Activated gamma-delta T cell treated with anti-CD3 and anti-CD28 coated beads, Interleukin-2, amount 50 U/mL, for 16 hours (primary cell): ENCODE data around the gene CCDC121.

Experiments used
- DNase-seq: peaks from one replicate; pipeline ENCODE4 v3.0.0-alpha.2; 2020; ENCODE audit warnings: low read depth

The CCDC121 gene, protein sequence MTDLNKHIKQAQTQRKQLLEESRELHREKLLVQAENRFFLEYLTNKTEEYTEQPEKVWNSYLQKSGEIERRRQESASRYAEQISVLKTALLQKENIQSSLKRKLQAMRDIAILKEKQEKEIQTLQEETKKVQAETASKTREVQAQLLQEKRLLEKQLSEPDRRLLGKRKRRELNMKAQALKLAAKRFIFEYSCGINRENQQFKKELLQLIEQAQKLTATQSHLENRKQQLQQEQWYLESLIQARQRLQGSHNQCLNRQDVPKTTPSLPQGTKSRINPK

DNA sequence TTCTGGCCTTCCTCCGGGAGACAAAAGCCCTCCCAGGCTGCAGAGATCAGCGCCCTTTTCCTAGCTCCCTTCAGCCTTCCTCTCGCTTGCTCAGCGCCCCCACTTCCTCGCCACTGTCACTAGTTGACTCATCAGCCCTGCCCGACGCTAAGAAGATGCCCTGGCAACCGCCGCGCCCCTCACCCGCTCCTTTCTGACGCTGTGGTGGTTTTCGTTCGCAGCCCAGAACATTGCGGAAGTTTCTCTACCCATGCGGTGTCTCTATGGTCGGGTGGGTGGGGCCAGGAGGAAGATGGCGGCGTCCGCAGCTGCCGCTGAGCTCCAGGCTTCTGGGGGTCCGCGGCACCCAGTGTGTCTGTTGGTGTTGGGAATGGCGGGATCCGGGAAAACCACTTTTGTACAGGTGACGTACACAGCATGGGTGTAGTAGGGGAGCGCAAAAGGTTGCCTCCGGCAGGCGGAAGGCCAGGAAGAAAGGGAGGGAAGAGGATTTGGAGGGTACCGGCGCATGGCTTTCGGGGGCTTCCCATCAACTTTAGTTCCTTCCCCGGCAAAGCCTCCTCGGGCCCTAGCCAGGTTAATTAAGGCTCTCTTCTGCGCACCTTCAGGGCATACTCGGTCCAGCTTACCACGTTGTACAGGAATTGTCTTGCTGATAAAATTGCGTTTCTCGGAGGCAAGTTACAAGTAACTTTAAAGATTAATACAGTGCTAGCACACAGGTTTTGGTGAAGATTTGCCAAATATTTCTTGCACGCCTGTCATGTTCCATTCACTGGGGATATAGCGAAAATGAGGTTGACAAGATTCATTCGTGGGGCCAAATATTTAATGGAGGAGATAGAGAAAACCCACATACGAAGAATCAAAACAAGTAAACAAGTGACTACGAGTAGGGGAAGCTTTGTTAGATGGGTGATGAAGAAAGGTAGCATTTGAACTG, at the start of gene CCDC121, which contains the start of gene GPN1:
Gene CCDC121 (minus strand): TSS at position 246 of the 943 bp plus-strand sequence. CDS start 1,213 bp downstream, outside the sequence.
Gene GPN1 (plus strand): TSS at position 284 of the 943 bp plus-strand sequence. CDS start 9 bp downstream, at position 293.
- peak; percentile 93 for DNase-seq

DNA sequence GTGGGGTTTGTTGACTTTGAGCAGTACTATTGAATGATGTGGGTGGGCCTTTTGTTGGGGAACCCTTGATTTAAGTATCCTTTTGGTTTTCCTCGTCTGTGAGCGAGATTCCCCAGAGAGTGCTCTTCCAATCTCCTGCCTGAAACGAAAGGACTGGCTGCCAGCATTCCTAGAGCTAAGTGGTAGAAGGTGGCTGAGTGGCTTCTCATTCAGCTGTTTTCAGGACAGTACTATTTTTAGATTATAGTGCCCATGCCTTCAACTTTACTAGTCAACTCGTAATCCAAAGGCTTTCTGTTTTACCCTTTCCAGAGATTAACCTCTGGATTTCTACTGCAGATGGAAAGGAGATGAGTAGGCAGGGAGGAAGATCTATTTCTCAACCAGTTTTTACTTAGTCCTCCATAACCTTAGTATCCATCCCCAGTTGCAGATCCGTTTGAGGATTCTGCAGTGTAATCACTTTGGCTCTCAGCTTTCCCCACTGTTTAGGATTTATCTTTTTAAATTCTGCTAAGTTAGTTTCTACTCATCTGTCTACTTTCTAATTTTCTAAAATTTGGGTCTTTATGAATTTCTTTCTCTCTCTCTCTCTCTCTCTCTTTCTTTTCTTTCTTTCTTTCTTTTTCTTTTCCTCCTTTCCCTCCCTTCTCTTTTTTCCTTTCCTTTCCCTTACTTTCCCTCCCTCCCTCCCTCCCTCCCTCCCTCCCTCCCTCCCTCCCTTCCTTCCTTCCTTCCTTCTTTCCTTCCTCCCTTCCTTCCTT, 44.1 kb upstream of the CCDC121 start:
- DNase-seq, result no peak

- DNase-seq, result no peak
These were observed 42.4 kb upstream of the CCDC121 start for GRCh38 chr2:27671235-27671634.

- DNase-seq, result no peak
These were observed 38.6 kb upstream of the CCDC121 start for GRCh38 chr2:27667446-27667845.

DNA sequence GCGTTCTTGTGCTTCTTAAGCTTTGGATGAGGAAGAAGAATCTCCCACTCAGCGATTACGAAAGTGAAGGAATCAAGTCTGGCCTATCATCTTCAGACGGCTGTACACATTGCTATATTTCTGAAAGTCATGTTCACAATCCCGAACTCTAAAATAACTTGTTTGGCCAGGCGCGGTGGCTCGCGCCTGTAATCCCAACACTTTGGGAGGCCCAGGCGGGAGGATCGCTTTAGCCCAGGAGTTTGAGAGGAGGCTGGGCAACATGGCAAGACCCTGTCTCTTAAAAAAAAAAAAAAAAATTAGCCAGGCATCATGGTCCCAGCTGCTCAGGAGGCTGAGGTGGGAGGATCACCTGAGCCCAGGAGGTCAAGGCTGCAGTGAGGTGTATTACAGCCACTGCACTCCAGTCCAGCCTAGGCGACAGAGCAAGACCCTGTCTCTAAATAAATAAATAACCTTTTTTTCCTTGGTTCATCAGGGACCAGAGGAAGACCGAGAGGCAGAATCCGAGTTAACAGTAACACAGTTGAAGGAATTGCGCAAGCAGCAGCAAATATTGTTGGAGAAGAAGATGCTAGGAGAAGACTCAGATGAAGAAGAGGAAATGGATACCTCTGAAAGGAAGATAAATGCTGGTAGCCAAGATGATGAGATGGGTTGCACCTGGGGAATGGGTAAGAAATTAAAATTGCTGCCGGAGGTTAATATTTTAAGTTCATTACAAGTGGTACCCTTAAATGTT, 36.0 kb upstream of the CCDC121 start:
- DNase-seq, result no peak

DNA sequence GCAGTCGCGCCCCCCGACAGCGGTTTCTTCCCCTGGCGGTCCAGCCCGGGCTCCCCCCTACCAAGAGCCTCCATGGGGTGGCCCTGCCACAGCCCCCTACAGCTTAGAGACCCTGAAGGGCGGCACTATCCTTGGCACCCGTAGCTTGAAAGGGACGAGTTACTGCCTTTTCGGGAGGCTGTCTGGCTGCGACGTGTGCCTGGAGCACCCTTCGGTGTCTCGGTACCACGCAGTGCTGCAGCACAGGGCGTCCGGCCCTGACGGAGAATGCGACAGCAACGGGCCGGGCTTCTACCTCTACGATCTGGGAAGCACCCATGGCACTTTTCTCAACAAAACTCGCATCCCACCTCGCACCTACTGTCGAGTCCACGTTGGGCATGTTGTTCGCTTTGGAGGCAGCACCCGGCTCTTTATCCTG, 35.4 kb upstream of the CCDC121 start:
- no peak for DNase-seq

DNA sequence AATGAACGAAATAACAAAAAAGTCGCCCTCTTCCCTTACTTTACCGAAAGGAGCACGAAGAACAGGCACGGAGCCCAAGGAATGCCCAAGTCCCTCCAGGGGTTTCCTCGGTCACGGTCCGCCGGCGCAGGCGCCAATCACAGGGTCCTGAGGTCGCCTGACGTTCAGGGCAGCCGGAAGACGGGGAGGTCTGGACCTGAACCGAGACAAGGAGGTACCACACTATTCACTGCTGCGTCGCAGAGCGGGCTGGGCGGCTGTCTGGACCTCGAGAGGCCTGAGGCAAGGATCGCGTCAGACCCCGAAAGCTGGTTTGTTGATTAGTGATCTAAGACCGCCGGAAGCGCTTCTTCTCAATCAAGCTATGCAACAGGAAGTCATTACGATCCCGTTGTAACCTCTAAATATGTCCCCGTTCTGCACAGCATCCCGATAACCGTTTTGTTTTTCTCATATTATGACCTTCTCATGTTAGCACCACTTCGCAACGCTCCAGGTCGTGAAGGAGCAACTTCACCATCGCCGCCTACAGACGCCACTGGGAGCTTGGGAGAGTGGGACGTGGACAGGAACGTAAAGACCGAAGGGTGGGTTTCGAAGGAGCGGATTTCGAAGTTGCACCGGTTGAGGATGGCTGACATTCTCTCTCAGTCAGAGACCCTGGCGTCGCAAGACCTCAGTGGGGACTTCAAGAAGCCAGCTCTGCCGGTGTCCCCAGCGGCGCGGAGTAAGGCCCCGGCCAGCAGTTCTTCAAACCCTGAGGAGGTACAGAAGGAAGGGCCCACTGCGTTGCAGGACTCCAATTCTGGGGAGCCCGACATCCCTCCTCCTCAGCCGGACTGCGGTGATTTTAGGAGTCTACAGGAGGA, 34.7 kb upstream of the CCDC121 start, which contains the start of the genes SLC4A1AP and SUPT7L:
Gene SLC4A1AP (plus strand): TSS at position 605 of the 869 bp plus-strand sequence. CDS start 26 bp downstream, at position 631.
Gene SUPT7L (minus strand): TSS at position 330 of the 869 bp plus-strand sequence. CDS start 1,422 bp downstream, outside the sequence.
- peak; percentile 60 for DNase-seq

DNA sequence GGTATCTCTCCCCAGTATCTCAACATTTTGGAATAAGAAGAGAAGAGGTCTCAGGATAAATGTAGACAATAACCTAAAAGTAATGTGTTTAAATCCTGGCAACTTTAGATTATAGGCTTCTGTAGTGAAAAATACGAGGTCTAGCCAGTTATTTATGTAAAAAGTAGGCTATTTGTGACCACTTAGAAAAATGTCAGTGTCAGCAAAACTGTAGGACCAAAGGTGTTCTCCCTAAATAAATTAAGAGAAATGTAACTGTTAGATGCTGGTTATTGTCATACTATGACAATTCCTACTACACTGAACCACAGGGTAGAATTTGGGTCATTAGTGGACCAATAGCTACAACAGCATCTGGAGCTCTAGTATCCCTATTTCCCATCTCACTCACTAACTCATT, 32.6 kb upstream of the CCDC121 start:
- no peak for DNase-seq

DNA sequence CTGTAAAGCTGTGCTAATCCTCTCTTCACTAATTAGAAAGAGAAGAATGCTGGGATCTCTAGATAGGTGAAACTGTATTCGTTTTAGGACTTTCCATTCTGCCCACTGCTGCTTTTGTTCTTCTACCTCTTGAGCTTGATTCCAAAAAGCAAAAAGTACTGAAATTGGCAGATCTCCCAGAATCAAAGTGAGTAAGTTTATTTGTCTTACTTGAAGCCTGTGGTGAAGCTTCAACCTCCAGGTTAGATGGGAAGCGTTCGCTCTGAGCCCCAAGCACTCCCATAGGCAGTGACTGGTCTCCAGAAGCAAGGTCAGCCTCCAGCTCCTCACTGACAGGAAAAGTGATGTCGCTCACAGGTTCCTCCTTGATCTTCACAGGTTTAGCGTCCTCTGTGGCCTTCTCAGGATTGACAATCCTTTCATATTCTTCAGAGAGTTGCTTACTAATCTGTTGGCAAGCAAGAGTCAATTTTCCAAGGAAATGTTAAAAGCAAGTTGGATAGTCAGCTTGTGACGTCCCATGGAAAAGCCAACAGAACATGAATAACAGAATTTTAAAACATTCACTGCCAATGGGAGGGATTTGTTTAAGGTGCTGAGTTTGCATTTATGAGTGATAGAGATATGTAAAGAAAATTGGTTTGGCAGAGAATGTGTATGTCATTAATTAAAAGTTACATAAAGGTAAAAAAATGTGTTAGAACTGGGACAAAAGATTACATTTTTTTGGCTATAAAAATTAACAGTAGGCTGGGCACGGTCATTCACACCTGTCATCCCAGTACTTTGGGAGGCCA, 26.5 kb upstream of the CCDC121 start:
- no peak for DNase-seq

- DNase-seq, result no peak
These were observed 24.6 kb upstream of the CCDC121 start for GRCh38 chr2:27653397-27653796.

GRCh38 chr2:27652790-27653189, 24.0 kb upstream of the CCDC121 start:
- DNase-seq, result no peak

GRCh38 chr2:27652341-27652740, 23.5 kb upstream of the CCDC121 start:
- DNase-seq, result no peak

- DNase-seq, result no peak
These were observed 22.2 kb upstream of the CCDC121 start for GRCh38 chr2:27651056-27651455.

GRCh38 chr2:27647737-27648136, 18.9 kb upstream of the CCDC121 start:
- DNase-seq, result no peak

DNA sequence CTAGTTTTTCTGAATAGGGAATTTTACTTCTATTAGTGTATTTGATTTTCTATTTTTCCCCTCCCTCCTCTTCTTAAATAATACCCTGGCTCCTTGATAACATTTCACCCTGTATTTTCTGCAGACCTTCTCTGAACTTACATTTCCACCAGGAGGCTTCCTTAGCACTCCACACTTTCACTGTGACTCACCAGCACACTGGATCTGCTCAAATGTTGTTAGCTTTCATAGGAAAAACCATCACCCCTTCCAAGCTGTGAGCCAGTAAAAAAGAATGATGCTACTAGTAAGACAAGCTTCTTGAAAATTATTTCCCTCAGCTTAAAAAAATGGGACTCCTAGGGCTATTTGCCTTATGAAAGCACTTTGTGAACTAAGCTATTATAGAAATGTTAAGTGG, 18.5 kb upstream of the CCDC121 start:
- no peak for DNase-seq

- no peak for DNase-seq
These were observed 16.4 kb upstream of the CCDC121 start for GRCh38 chr2:27645197-27645596.

DNA sequence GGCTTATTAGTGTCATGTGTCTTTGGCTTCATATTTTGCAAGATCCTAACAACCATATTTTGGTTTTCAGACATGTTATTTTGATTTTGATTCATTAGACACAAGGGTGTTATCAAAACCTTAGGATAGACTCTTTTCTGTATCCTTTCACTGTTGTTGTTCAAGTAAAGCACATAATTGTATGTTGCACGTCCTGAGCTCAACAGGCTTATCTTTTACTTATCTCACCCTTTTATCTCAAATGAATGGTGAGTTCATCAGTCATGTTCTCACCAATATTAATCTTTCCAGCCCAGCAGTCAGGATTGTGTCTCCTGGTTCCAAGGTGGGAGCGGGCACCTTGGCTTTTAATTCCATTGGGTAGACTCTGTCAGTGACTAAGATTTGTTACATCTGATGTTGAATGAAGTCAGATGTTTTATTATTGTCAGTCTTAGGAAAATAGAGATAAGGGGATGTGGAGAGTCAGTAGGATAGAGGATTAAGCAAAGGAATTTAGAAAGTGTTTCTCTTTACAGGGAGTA, 12.0 kb upstream of the CCDC121 start:
- no peak for DNase-seq

DNA sequence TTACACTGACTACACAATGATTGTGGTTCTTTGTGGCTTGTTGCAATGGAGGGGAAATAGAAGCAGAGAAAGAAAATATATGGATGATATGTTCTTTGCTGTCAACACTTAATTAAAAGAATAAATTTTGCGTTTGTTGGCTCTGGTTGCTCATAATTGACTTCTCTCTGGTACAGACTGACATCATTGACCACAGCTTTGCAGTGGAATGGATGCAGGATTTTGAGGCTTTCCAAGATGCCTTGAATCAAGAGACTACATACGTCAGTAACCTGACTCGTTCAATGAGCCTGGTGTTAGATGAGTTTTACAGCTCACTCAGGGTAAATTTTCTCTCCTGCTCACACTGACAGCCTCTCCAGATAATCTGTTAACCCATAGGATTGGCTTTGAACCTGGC, 9.9 kb upstream of the CCDC121 start:
- no peak for DNase-seq

- no peak for DNase-seq
These were observed 9.3 kb upstream of the CCDC121 start for GRCh38 chr2:27638037-27638637.
